Peyer's patch (tissue), 4 donors: ENCODE measurements around the gene SLC47A1.

Experiments
- POLR2A ChIP-seq, 2 donors: fragments of 450-650 bp; IDR thresholded peaks; one replicate each; pipeline ENCODE4 v1.5.1; 2017; ENCODE audit warnings: antibody characterized with exemption in 2 of 2, mild to moderate bottlenecking in 2 of 2, moderate library complexity in 2 of 2
- TF ChIP-seq, protein P1 (sequence below), 6 experiments: fragments of 450-650 bp in 4 of 6; fragments of 200-600 bp in 2 of 6; sonication (generic) in 1 of 6; IDR thresholded peaks; one replicate each; pipeline ENCODE4 v1.5.1; 2017 to 2019; ENCODE audit warnings: antibody characterized with exemption in 6 of 6, mild to moderate bottlenecking in 3 of 6, moderate library complexity in 1 of 6

DNA sequence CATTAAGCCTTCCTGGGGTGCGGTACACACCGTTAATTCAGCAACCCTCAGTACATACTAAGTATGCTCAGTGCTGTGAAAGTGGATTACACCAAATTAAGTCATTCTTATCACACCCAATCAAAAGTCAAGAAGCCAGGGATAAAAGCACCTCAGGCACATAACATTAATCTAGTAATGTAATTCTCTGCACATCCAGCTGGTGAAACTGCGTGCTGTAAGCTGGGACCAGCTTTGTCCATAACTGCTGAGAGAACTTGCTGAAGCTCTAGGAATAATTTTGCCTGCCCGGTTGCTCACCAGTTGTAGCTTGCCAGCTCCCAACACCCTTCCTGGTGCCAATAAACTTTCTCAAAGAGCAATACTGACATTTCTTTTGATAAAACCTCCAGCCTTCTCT, 44.9 kb downstream of the SLC47A1 start:
- TF ChIP-seq, protein P1, sequence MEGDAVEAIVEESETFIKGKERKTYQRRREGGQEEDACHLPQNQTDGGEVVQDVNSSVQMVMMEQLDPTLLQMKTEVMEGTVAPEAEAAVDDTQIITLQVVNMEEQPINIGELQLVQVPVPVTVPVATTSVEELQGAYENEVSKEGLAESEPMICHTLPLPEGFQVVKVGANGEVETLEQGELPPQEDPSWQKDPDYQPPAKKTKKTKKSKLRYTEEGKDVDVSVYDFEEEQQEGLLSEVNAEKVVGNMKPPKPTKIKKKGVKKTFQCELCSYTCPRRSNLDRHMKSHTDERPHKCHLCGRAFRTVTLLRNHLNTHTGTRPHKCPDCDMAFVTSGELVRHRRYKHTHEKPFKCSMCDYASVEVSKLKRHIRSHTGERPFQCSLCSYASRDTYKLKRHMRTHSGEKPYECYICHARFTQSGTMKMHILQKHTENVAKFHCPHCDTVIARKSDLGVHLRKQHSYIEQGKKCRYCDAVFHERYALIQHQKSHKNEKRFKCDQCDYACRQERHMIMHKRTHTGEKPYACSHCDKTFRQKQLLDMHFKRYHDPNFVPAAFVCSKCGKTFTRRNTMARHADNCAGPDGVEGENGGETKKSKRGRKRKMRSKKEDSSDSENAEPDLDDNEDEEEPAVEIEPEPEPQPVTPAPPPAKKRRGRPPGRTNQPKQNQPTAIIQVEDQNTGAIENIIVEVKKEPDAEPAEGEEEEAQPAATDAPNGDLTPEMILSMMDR (IDR thresholded peaks at IDR 0.05) = no peak
- no peak for TF ChIP-seq POLR2A (IDR thresholded peaks at IDR 0.05)
